HG02981 (cell line): Measurements from ENCODE around the gene ETFA.

Experiments
- ATAC-seq: cut with Tn5 transposase; IDR thresholded peaks from one replicate; pipeline ENCODE4 v1.9.1; 2021; ENCODE audit warnings: mild to moderate bottlenecking, moderate library complexity; ENCODE audit not compliant: unreplicated experiment

The ETFA gene

GRCh38 chr15:76178296-76179000, 132.8 kb downstream of the ETFA start:
- no peak for ATAC-seq

- ATAC-seq = no peak
Observed at GRCh38 chr15:76177491-76178040, 133.7 kb downstream of the ETFA start.

GRCh38 chr15:76176487-76177085, 134.7 kb downstream of the ETFA start:
- ATAC-seq = no peak

GRCh38 chr15:76176059-76176458, 135.2 kb downstream of the ETFA start:
- ATAC-seq = no peak

- ATAC-seq = no peak
Observed at GRCh38 chr15:76175442-76175841, 135.8 kb downstream of the ETFA start.

GRCh38 chr15:76174654-76175053, 136.6 kb downstream of the ETFA start:
- no peak for ATAC-seq

GRCh38 chr15:76173317-76173834, 137.9 kb downstream of the ETFA start:
- no peak for ATAC-seq

GRCh38 chr15:76172782-76173181, 138.5 kb downstream of the ETFA start:
- no peak for ATAC-seq

GRCh38 chr15:76169911-76170800, 141.1 kb downstream of the ETFA start:
- no peak for ATAC-seq

- ATAC-seq = no peak
Observed at GRCh38 chr15:76169018-76169417, 142.3 kb downstream of the ETFA start.

- no peak for ATAC-seq
Observed at GRCh38 chr15:76168237-76168984, 142.9 kb downstream of the ETFA start.

- ATAC-seq = no peak
Observed at GRCh38 chr15:76165951-76166350, 145.3 kb downstream of the ETFA start.
